Measurements from ENCODE around the gene BLM.

The BLM gene

GRCh38 chr15:90851940-90852339, 134.8 kb downstream of the BLM start:
- no peak for DNase-seq (ENCODE audit: low read depth)

DNA sequence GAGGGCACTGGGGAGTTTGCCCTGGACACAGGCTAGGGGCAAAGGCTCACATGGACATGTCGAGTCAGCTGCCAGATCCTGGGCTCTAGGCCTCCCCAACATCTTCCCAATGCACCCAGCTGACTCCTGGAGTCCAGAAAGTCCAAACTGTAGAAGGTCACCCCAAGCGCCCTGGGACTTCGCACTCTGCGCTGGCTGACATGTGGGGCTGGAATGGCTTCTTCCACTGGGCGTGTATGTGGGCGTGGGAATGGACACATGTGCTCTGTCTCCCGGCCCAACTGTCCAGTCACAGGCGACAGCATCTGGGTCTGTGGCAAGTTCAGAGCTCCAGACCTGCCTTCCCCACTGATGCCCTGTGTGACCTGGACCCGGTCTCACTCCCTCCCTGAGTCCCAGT, 138.0 kb downstream of the BLM start:
- no peak for DNase-seq (ENCODE audit: low read depth)

DNA sequence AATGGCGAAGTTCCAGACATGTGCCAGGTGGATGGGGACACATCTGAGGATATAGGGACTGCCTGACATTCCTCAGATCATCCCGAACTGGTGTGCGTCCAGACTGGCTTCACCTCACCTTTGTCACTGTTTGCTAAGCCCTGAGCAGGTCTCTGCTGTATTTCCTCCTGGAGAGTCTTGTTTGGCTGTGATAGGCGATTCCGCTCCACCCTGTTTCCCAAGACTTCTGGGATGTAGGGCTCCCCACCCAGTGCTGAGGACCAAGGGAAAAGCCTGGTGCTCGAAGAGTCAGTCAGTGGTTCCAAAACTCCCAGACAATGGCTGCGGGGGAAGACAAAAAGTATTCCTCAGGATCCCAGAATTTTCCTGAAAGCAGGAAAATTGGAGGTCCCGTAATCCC, 140.2 kb downstream of the BLM start:
- DNase-seq (ENCODE audit: low read depth), result no peak

DNA sequence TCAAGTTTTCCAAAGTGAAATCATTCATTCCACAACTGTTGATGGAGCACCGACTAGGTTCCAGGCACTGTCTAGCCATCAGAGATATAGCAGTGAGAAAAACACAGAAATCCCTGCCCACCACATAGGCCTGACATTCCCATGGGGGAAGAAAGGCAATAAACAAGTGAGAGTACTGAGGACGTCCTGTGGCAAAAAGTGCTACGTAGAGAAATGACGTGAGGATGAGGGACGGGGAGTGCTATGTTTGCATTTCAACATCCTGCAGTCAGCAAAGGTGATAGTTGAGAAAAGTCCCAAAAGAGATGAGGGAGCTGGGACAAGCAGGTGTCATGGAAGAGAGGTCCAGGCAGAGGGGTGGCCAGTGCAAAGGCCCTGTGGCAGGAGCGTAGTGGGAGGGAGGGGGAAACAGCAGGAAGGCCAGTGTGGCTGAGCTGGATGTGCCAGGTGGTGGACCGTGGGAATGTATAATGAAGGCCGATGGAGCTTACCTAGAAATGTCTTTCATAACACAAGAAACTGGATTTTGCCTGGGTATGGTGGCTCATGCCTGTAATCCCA, 140.8 kb downstream of the BLM start:
- DNase-seq (ENCODE audit: low read depth), result no peak

GRCh38 chr15:90859234-90860131, 142.3 kb downstream of the BLM start:
- DNase-seq (ENCODE audit: low read depth), result no peak

GRCh38 chr15:90860450-90860849, 143.3 kb downstream of the BLM start:
- no peak for DNase-seq (ENCODE audit: low read depth)

GRCh38 chr15:90860942-90861675, 144.0 kb downstream of the BLM start:
- DNase-seq (ENCODE audit: low read depth), result no peak

DNA sequence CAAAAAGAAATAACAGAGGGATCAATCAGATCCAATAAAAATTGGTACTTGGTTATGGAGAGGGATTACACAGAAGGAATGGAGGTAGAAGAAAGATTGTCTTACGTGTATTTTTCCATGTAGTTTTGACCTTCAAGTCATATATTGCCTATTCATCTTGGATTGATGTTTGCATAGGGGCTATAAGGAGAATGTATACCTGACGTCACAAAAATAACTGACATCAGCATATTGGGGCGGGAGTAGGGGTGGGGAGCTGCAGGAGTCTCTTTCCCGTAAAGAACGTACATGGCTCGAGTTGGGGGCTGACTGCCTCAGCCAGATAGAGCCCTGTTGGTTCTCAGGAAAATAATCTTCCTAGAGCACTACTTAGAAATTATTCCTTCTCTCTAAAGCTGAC, 145.3 kb downstream of the BLM start:
- DNase-seq (ENCODE audit: low read depth), result no peak

DNA sequence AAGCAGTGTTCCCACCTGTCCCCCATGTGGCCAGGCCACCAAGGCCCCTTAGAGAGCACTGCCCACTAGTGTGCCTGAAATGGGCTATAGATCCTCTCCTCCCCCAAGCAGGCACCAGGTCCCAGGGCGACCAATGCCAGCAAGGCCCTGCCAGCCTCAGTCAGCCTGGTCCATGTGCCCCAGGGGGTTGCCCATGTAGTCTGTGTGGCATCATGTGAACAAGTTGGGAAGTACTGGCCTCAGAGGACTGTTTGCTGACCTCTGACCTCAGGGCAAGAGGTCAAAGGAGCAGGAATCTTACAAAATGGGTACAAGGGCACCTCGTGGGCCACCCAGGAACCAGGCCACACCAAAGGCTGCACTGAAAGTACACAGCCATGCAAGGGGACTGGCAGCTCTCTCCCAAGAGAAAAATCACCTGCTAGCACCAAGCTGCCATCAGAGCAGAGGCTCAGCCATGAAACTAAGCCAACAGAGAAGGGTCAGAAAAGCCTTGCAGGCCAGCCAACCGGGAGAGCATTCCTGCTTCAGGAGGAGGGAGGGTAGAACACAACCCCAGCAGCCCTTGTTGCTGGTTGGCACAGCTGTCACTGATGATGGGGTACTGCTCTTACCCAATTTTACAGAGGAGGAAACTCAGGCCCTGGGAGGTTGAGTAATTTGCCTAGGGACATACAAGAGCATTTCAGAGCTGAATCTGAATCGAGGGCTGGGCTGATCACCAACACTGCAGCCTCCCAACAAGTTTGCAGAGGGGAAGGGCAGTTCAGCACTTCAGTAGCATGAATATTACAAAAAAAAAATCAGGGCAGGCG, 146.0 kb downstream of the BLM start:
- DNase-seq (ENCODE audit: low read depth), result no peak

GRCh38 chr15:90863987-90864386, 146.8 kb downstream of the BLM start:
- DNase-seq (ENCODE audit: low read depth), result no peak

- DNase-seq (ENCODE audit: low read depth), result no peak
Measured at GRCh38 chr15:90864507-90864906, 147.4 kb downstream of the BLM start.

DNA sequence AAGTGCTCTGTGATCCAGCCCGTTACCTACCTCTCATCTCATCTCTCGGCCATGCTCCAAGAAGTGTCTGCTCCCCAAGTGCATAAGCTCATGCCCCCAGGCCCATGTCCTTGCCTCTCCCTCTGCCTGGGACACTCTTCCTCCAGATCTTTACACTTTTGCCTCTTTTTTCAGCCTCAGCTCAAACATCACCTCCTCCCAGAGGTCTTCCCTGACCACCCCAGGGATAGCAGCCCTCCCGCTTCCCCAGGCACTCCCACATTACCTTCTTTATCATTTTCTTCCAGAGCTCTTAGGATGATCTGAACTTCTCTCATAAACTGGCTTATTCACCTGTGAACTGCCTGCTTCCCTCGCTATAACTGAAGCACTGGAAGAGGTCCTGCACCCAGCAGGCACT, 148.6 kb downstream of the BLM start:
- no peak for DNase-seq (ENCODE audit: low read depth)

All from GM04503 (cell line).